Fibroblast of the aortic adventitia (primary cell): ENCODE measurements around the gene NRN1L. TPM values are rescaled to one million over a fixed set of nuclear protein-coding genes. Genes with fewer than 3 reads are reported as not detected.

ENCODE experiments used
- DNase-seq: peaks from one replicate; pipeline ENCODE4 v3.0.0-alpha.2; 2010; ENCODE audit warnings: low read depth
- H3K4me3 ChIP-seq: 2 replicates; pipeline ENCODE4 v1.5.1; 2011; ENCODE audit warnings: low read depth, mild to moderate bottlenecking, control low read depth, low read length, moderate library complexity
- CTCF ChIP-seq: IDR thresholded peaks from 2 replicates; pipeline ENCODE4 v1.5.1; 2011; ENCODE audit warnings: mild to moderate bottlenecking, low read length, control low read depth, inconsistent platforms; ENCODE audit not compliant: insufficient read depth
- total RNA-seq: library from RNA; depleted of rRNA; stranded (reverse); fragments of >200 nt; gene quantifications from 2 replicates; pipeline ENCODE4 v1.2.3, GENCODE V29; 2012; ENCODE audit warnings: low replicate concordance

NRN1L gene
- total RNA-seq, 1 donor, result not detected

- peak; percentile 47 for DNase-seq
- peak; percentile 55 for TF ChIP-seq CTCF
- H3K4me3 ChIP-seq, result peak overlapping the region; percentile 7
These were observed 40.2 kb upstream of the NRN1L start for GRCh38 chr16:67844497-67844896.

GRCh38 chr16:67845291-67846062 is 39.2 kb upstream of the NRN1L start:
- DNase-seq, result no peak
- no peak for TF ChIP-seq CTCF
- peak overlapping the region; percentile 83 for H3K4me3 ChIP-seq

GRCh38 chr16:67846063-67846319 is 38.7 kb upstream of the NRN1L start:
- TF ChIP-seq CTCF, result no peak
- DNase-seq, result no peak
- H3K4me3 ChIP-seq, result peak overlapping the region; percentile 83

GRCh38 chr16:67846320-67847063 is 38.2 kb upstream of the NRN1L start, which contains the start of gene NUTF2:
Gene NUTF2, plus strand, starts transcription at chr16:67846933. Its CDS starts 18,198 bp downstream, at chr16:67865131.
- peak within 1 kb of the TSS; percentile 83 for H3K4me3 ChIP-seq
- peak; percentile 86 for DNase-seq
- TF ChIP-seq CTCF, result no peak

GRCh38 chr16:67847064-67847861 is 37.4 kb upstream of the NRN1L start, which contains the start of gene CENPT:
Gene CENPT, minus strand, starts transcription at chr16:67847693. Its CDS starts 13,834 bp downstream, at chr16:67833859.
- no peak for TF ChIP-seq CTCF
- DNase-seq, result peak; percentile 61
- H3K4me3 ChIP-seq, result peak within 1 kb of the TSS; percentile 83

- TF ChIP-seq CTCF, result no peak
- DNase-seq, result no peak
These were observed 36.6 kb upstream of the NRN1L start for GRCh38 chr16:67848118-67848517.

More at GRCh38 chr16:67848118-67848517, 36.6 kb upstream of the NRN1L start:
- H3K4me3 ChIP-seq, result peak overlapping the region; percentile 83
